ENCODE measurements around the gene UPK3B. TPM values are rescaled to one million over a fixed set of nuclear protein-coding genes. Genes with fewer than 3 reads are reported as not detected.
"Not testable (repeated sequence)": the region's sequence is repeated elsewhere in the genome, so short reads cannot be mapped to it uniquely, and the experiment has no call there.

Gene UPK3B
- total and polyA plus RNA-seq, 2 of the 13 experiments (the other 11 are each of a cell fraction or from before 2014, with no cell fraction given), result not detected

GRCh38 chr7:76549025-76549854 lies 38.9 kb downstream of the UPK3B start (continued):
- TF ChIP-seq, protein P1, sequence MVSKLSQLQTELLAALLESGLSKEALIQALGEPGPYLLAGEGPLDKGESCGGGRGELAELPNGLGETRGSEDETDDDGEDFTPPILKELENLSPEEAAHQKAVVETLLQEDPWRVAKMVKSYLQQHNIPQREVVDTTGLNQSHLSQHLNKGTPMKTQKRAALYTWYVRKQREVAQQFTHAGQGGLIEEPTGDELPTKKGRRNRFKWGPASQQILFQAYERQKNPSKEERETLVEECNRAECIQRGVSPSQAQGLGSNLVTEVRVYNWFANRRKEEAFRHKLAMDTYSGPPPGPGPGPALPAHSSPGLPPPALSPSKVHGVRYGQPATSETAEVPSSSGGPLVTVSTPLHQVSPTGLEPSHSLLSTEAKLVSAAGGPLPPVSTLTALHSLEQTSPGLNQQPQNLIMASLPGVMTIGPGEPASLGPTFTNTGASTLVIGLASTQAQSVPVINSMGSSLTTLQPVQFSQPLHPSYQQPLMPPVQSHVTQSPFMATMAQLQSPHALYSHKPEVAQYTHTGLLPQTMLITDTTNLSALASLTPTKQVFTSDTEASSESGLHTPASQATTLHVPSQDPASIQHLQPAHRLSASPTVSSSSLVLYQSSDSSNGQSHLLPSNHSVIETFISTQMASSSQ (IDR thresholded peaks at IDR 0.05; ENCODE audit: low read depth), result not testable (repeated sequence)
- TF ChIP-seq, protein P1 (CRISPR knock-in tag; IDR thresholded peaks at IDR 0.05; ENCODE audit: borderline replicate concordance), result 0 out of 2 replicates have a peak, but pooled peaks have one; percentile 32
- TF ChIP-seq ZNF225 (CRISPR knock-in tag; IDR thresholded peaks at IDR 0.05) (peak; percentile 48; the same call in 1 of the 2 replicates), HES4 (CRISPR knock-in tag; IDR thresholded peaks at IDR 0.05; ENCODE audit: borderline replicate concordance) (peak; percentile 54; the same call in 1 of the 2 replicates), CBFB (CRISPR knock-in tag; IDR thresholded peaks at IDR 0.05) (peak; percentile 47; the same call in 1 of the 2 replicates), ZNF652 (CRISPR knock-in tag; IDR thresholded peaks at IDR 0.05; ENCODE audit: borderline replicate concordance, low read depth) (peak; percentile 88), UBTF (CRISPR knock-in tag; IDR thresholded peaks at IDR 0.05) (peak; percentile 89), ZBTB7A (CRISPR knock-in tag; IDR thresholded peaks at IDR 0.05) (0 out of 2 replicates have a peak, but pooled peaks have one; percentile 43), POGZ (CRISPR knock-in tag; IDR thresholded peaks at IDR 0.05) (peak; percentile 54), ZNF782 (CRISPR knock-in tag; IDR thresholded peaks at IDR 0.05; ENCODE audit: borderline replicate concordance) (peak; percentile 29; the same call in 1 of the 2 replicates), GMEB1 (CRISPR knock-in tag; IDR thresholded peaks at IDR 0.05; ENCODE audit: borderline replicate concordance) (peak; percentile 97), KDM5B (CRISPR knock-in tag; IDR thresholded peaks at IDR 0.05; ENCODE audit: borderline replicate concordance) (peak; percentile 64; the same call in 1 of the 2 replicates), RBFOX2 (IDR thresholded peaks at IDR 0.05; ENCODE audit: low read depth, low read length) (peak; percentile 87), IRF2 (CRISPR knock-in tag; IDR thresholded peaks at IDR 0.05) (peak; percentile 51; the same call in 1 of the 2 replicates), ZSCAN20 (CRISPR knock-in tag; IDR thresholded peaks at IDR 0.05; ENCODE audit: borderline replicate concordance) (peak; percentile 13; the same call in 1 of the 2 replicates), SRY (CRISPR knock-in tag; IDR thresholded peaks at IDR 0.05) (peak; percentile 74; the same call in 1 of the 2 replicates), ARNT2 (CRISPR knock-in tag; IDR thresholded peaks at IDR 0.05; ENCODE audit: low read depth) (peak; percentile 88), ZNF235 (CRISPR knock-in tag; IDR thresholded peaks at IDR 0.05; ENCODE audit: borderline replicate concordance) (0 out of 2 replicates have a peak, but pooled peaks have one; percentile 25)
- TF ChIP-seq, protein P2, sequence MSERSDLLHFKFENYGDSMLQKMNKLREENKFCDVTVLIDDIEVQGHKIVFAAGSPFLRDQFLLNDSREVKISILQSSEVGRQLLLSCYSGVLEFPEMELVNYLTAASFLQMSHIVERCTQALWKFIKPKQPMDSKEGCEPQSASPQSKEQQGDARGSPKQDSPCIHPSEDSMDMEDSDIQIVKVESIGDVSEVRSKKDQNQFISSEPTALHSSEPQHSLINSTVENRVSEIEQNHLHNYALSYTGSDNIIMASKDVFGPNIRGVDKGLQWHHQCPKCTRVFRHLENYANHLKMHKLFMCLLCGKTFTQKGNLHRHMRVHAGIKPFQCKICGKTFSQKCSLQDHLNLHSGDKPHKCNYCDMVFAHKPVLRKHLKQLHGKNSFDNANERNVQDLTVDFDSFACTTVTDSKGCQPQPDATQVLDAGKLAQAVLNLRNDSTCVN (CRISPR knock-in tag; IDR thresholded peaks at IDR 0.05; ENCODE audit: borderline replicate concordance), result peak; percentile 19; the same call in 1 of the 2 replicates

All from HepG2 (cell line).